Measurements from ENCODE around the gene IFITM5. TPM values are rescaled to one million over a fixed set of nuclear protein-coding genes. Genes with fewer than 3 reads are reported as not detected.

IFITM5 gene
- total and polyA plus RNA-seq, 2 experiments from 2014 or later: not detected

GRCh38 chr11:303363-303762 lies 4.0 kb upstream of the IFITM5 start:
- Histone ChIP-seq H3K27me3 (replicated peaks; ENCODE audit: insufficient read depth) (no peaks in the 10 kb centered on the region), H3K9ac (no peak overlapping the region), H3K79me2 (ENCODE audit: insufficient read depth) (0 out of 2 replicates have a peak, but pooled peaks cover 1% of the 10 kb centered on the region), H3K36me3 (ENCODE audit: low read depth) (no peaks in the 10 kb centered on the region), H3K4me2 (ENCODE audit: unreplicated experiment) (no peak overlapping the region), H3K27ac (no peak overlapping the region), H3F3A (ENCODE audit: insufficient read depth) (0 out of 2 replicates have a peak, but pooled peaks cover 4% of the 10 kb centered on the region), H3K4me3 (no peak overlapping the region), H3K9me3 (ENCODE audit: low read depth) (no peaks in the 10 kb centered on the region), H3K4me1 (ENCODE audit: insufficient read depth) (no peaks in the 10 kb centered on the region), H3K9me2 (ENCODE audit: insufficient read depth) (no peaks in the 10 kb centered on the region), H4K20me1 (ENCODE audit: insufficient read depth) (no peaks in the 10 kb centered on the region), H2AFZ (no peak overlapping the region)
- TF ChIP-seq EZH2 (IDR thresholded peaks at IDR 0.05; ENCODE audit: insufficient read depth, poor library complexity, severe bottlenecking): no peak
- no peak for TF ChIP-seq EZH2phosphoT487 (IDR thresholded peaks at IDR 0.05; ENCODE audit: insufficient read depth, low read depth)
- DNase-seq: no peak
- WGBS, 2 experiments (ENCODE audit: low coverage in 1 of 2, low lambda C conversion rate in 2 of 2, missing lambda C conversion rate in 2 of 2): 80 to 84% methylated on average over 11 to 12 of the region's 12 CpGs
- in situ Hi-C loops (cut with MboI): no loop called here

- no peak overlapping the region for H2AFZ ChIP-seq
- H3K36me3 ChIP-seq (ENCODE audit: low read depth): no peaks in the 10 kb centered on the region
- H3K9me2 ChIP-seq (ENCODE audit: insufficient read depth): no peaks in the 10 kb centered on the region
- no peak overlapping the region for H3K4me3 ChIP-seq
- 14 to 19% methylated on average over 19 to 20 of the region's 20 CpGs for WGBS, 2 experiments (ENCODE audit: low coverage in 1 of 2, low lambda C conversion rate in 2 of 2, missing lambda C conversion rate in 2 of 2)
- H4K20me1 ChIP-seq (ENCODE audit: insufficient read depth): no peaks in the 10 kb centered on the region
- H3F3A ChIP-seq (ENCODE audit: insufficient read depth): 0 out of 2 replicates have a peak, but pooled peaks cover under 1% of the 10 kb centered on the region
- DNase-seq: peak; percentile 42
- no peaks in the 10 kb centered on the region for H3K9me3 ChIP-seq (ENCODE audit: low read depth)
- H3K27ac ChIP-seq: no peak overlapping the region
- in situ Hi-C loops (cut with MboI): no loop called here
- no peaks in the 10 kb centered on the region for H3K27me3 ChIP-seq (replicated peaks; ENCODE audit: insufficient read depth)
- H3K4me1 ChIP-seq (ENCODE audit: insufficient read depth): no peaks in the 10 kb centered on the region
- no peak overlapping the region for H3K9ac ChIP-seq
- TF ChIP-seq EZH2 (IDR thresholded peaks at IDR 0.05; ENCODE audit: insufficient read depth, poor library complexity, severe bottlenecking) (no peak), EZH2phosphoT487 (IDR thresholded peaks at IDR 0.05; ENCODE audit: insufficient read depth, low read depth) (no peak)
- no peaks in the 10 kb centered on the region for H3K79me2 ChIP-seq (ENCODE audit: insufficient read depth)
- H3K4me2 ChIP-seq (ENCODE audit: unreplicated experiment): no peak overlapping the region
Observed at GRCh38 chr11:299951-300735, 817 bp upstream of the IFITM5 start.

GRCh38 chr11:298406-299065 lies 790 bp downstream of the IFITM5 start:
- WGBS, 2 experiments (ENCODE audit: low coverage in 1 of 2, low lambda C conversion rate in 2 of 2, missing lambda C conversion rate in 2 of 2): 72 to 73% methylated on average over 13 to 14 of the region's 15 CpGs

GRCh38 chr11:297586-298405 lies 1.5 kb downstream of the IFITM5 start:
- Histone ChIP-seq H3K9me2 (ENCODE audit: insufficient read depth) (no peaks in the 10 kb centered on the region), H3F3A (ENCODE audit: insufficient read depth) (no peaks in the 10 kb centered on the region), H3K27me3 (replicated peaks; ENCODE audit: insufficient read depth) (no peaks in the 10 kb centered on the region), H3K4me3 (no peak overlapping the region), H2AFZ (no peak overlapping the region), H3K36me3 (ENCODE audit: low read depth) (no peaks in the 10 kb centered on the region), H3K79me2 (ENCODE audit: insufficient read depth) (no peaks in the 10 kb centered on the region), H3K4me1 (ENCODE audit: insufficient read depth) (no peaks in the 10 kb centered on the region), H3K9ac (no peak overlapping the region), H3K9me3 (ENCODE audit: low read depth) (no peaks in the 10 kb centered on the region), H3K27ac (no peak overlapping the region), H3K4me2 (ENCODE audit: unreplicated experiment) (no peak overlapping the region), H4K20me1 (ENCODE audit: insufficient read depth) (no peaks in the 10 kb centered on the region)
- in situ Hi-C loops (cut with MboI): no loop called here
- TF ChIP-seq EZH2 (IDR thresholded peaks at IDR 0.05; ENCODE audit: insufficient read depth, poor library complexity, severe bottlenecking) (no peak), EZH2phosphoT487 (IDR thresholded peaks at IDR 0.05; ENCODE audit: insufficient read depth, low read depth) (no peak)
- 23% methylated on average over 23 to 26 of the region's 26 CpGs for WGBS, 2 experiments (ENCODE audit: low coverage in 1 of 2, low lambda C conversion rate in 2 of 2, missing lambda C conversion rate in 2 of 2)
- peak; percentile 48 for DNase-seq

More at GRCh38 chr11:298406-299065, 790 bp downstream of the IFITM5 start:
- no peak overlapping the region for H3K4me2 ChIP-seq (ENCODE audit: unreplicated experiment)
- no peaks in the 10 kb centered on the region for H3K27me3 ChIP-seq (replicated peaks; ENCODE audit: insufficient read depth)
- no peaks in the 10 kb centered on the region for H4K20me1 ChIP-seq (ENCODE audit: insufficient read depth)
- H3K4me1 ChIP-seq (ENCODE audit: insufficient read depth): no peaks in the 10 kb centered on the region
- no peaks in the 10 kb centered on the region for H3K9me2 ChIP-seq (ENCODE audit: insufficient read depth)
- H3K9me3 ChIP-seq (ENCODE audit: low read depth): no peaks in the 10 kb centered on the region
- in situ Hi-C loops (cut with MboI): no loop called here
- no peak overlapping the region for H3K9ac ChIP-seq
- H3F3A ChIP-seq (ENCODE audit: insufficient read depth): no peaks in the 10 kb centered on the region
- H3K4me3 ChIP-seq: no peak overlapping the region
- DNase-seq: no peak
- no peak overlapping the region for H2AFZ ChIP-seq
- no peak for TF ChIP-seq EZH2 (IDR thresholded peaks at IDR 0.05; ENCODE audit: insufficient read depth, poor library complexity, severe bottlenecking)
- TF ChIP-seq EZH2phosphoT487 (IDR thresholded peaks at IDR 0.05; ENCODE audit: insufficient read depth, low read depth): no peak
- H3K79me2 ChIP-seq (ENCODE audit: insufficient read depth): no peaks in the 10 kb centered on the region
- H3K36me3 ChIP-seq (ENCODE audit: low read depth): no peaks in the 10 kb centered on the region
- H3K27ac ChIP-seq: no peak overlapping the region

Measured in GM23248 (cell line).